Liver (tissue), 9 donors: ENCODE results near the gene MRPL30. TPM values are rescaled to one million over a fixed set of nuclear protein-coding genes. Genes with fewer than 3 reads are reported as not detected.
"Not testable (repeated sequence)": the region's sequence is repeated elsewhere in the genome, so short reads cannot be mapped to it uniquely, and the experiment has no call there.

Source experiments
- DNase-seq: peaks from one replicate; pipeline ENCODE4 v3.0.0-alpha.2; 2017; ENCODE audit warnings: low spot score
- H3K27ac ChIP-seq, 2 donors: one replicate each; pipeline ENCODE4 v1.7.0; 2013; ENCODE audit warnings: inconsistent platforms in 2 of 2, low read length in 2 of 2, control low read depth in 1 of 2, low read depth in 1 of 2, mild to moderate bottlenecking in 1 of 2
- H3K27me3 ChIP-seq, 4 donors: one replicate each; pipeline versions ENCODE4 v1.6.1 to v1.7.0; 2013; ENCODE audit warnings: low read length in 3 of 4, inconsistent platforms in 1 of 4, mild to moderate bottlenecking in 1 of 4, moderate library complexity in 1 of 4; ENCODE audit not compliant: control insufficient read depth in 4 of 4, insufficient read depth in 4 of 4
- H3K36me3 ChIP-seq, 4 donors: one replicate each; pipeline versions ENCODE4 v1.6.1 to v1.7.0; 2013; ENCODE audit warnings: low read length in 3 of 4, mild to moderate bottlenecking in 3 of 4, low read depth in 1 of 4, moderate library complexity in 1 of 4; ENCODE audit not compliant: control insufficient read depth in 4 of 4, insufficient read depth in 3 of 4
- H3K4me1 ChIP-seq, 4 donors: one replicate each; pipeline versions ENCODE4 v1.6.1 to v1.7.0; 2013; ENCODE audit warnings: low read length in 3 of 4, mild to moderate bottlenecking in 3 of 4, moderate library complexity in 1 of 4; ENCODE audit not compliant: control insufficient read depth in 4 of 4, insufficient read depth in 4 of 4
- H3K4me3 ChIP-seq, 3 donors: one replicate each; pipeline versions ENCODE4 v1.6.1 to v1.7.0; 2013; ENCODE audit warnings: low read length in 3 of 3, control low read depth in 1 of 3, low read depth in 1 of 3, mild to moderate bottlenecking in 1 of 3
- H3K9ac ChIP-seq, 2 donors: one replicate each; pipeline ENCODE4 v1.7.0; 2013; ENCODE audit warnings: low read length in 2 of 2, mild to moderate bottlenecking in 2 of 2, moderate library complexity in 2 of 2, control low read depth in 1 of 2, low read depth in 1 of 2
- H3K9me3 ChIP-seq, 4 donors: one replicate each; pipeline versions ENCODE4 v1.6.1 to v1.7.0; 2013; ENCODE audit warnings: low read length in 3 of 4; ENCODE audit not compliant: control insufficient read depth in 4 of 4
- ATF3 ChIP-seq: IDR thresholded peaks from 2 replicates; pipeline ENCODE4 v1.6.1; 2016; ENCODE audit warnings: antibody characterized with exemption
- CTCF ChIP-seq: fragments of 150-350 bp; IDR thresholded peaks from 2 replicates; pipeline ENCODE4 v1.5.1; 2017; ENCODE audit warnings: improper control_type of control experiment, low read depth, low read length; ENCODE audit not compliant: missing input control
- FOXA1 ChIP-seq: IDR thresholded peaks from 2 replicates; pipeline ENCODE4 v1.6.1; 2016; ENCODE audit warnings: antibody characterized with exemption
- FOXA2 ChIP-seq: IDR thresholded peaks from 2 replicates; pipeline ENCODE4 v1.6.1; 2016; ENCODE audit warnings: antibody characterized with exemption
- GABPA ChIP-seq, 2 donors: IDR thresholded peaks in 1 of 2; conservative IDR thresholded peaks in 1 of 2; 2 replicates each; pipeline ENCODE4 v1.6.1; 2016; ENCODE audit warnings: antibody characterized with exemption in 2 of 2, mild to moderate bottlenecking in 1 of 2, moderate library complexity in 1 of 2
- HNF4A ChIP-seq, 2 donors: conservative IDR thresholded peaks; 2 replicates each; pipeline ENCODE4 v1.6.1; 2016; ENCODE audit warnings: antibody characterized with exemption in 2 of 2, mild to moderate bottlenecking in 2 of 2
- HNF4G ChIP-seq: IDR thresholded peaks from 2 replicates; pipeline ENCODE4 v1.6.1; 2016; ENCODE audit warnings: antibody characterized with exemption
- MAX ChIP-seq: IDR thresholded peaks from 2 replicates; pipeline ENCODE4 v1.6.1; 2016; ENCODE audit warnings: antibody characterized with exemption
- RAD21 ChIP-seq, 2 donors: IDR thresholded peaks; 2 replicates each; pipeline ENCODE4 v1.6.1; 2016; ENCODE audit warnings: antibody characterized with exemption in 2 of 2, mild to moderate bottlenecking in 2 of 2
- REST ChIP-seq: IDR thresholded peaks from 2 replicates; pipeline ENCODE4 v1.6.1; 2016; ENCODE audit warnings: antibody characterized with exemption, mild to moderate bottlenecking
- RXRA ChIP-seq, 2 donors: IDR thresholded peaks; 2 replicates each; pipeline ENCODE4 v1.6.1; 2017 to 2018; ENCODE audit warnings: antibody characterized with exemption in 2 of 2, mild to moderate bottlenecking in 1 of 2
- SP1 ChIP-seq: IDR thresholded peaks from 2 replicates; pipeline ENCODE4 v1.6.1; 2018; ENCODE audit warnings: antibody characterized with exemption, mild to moderate bottlenecking
- TAF1 ChIP-seq: conservative IDR thresholded peaks from 2 replicates; pipeline ENCODE4 v1.6.1; 2016; ENCODE audit warnings: antibody characterized with exemption, mild to moderate bottlenecking
- YY1 ChIP-seq: IDR thresholded peaks from 2 replicates; pipeline ENCODE4 v1.6.1; 2016; ENCODE audit warnings: antibody characterized with exemption, mild to moderate bottlenecking
- ZBTB33 ChIP-seq: IDR thresholded peaks from 2 replicates; pipeline ENCODE4 v1.6.1; 2016; ENCODE audit warnings: antibody characterized with exemption
- WGBS: extraction: QIAGEN DNeasy Blood & Tissue Kit; methylation state at CpG from one replicate; pipeline ENCODE4 v1.1.7; 2013; 5-methylcytosine and 5-hydroxymethylcytosine counted together
- polyA plus RNA-seq, 2 donors: library from polyadenylated mRNA; stranded (reverse) in 1 of 2; unstranded in 1 of 2; fragments of 200-250 nt in 1 of 2; fragments of >200 nt in 1 of 2; fragmentation: Nextera tagmentation in 1 of 2; extraction: Ambion mirVana in 1 of 2; gene quantifications; one replicate each; pipeline versions ENCODE4 v1.2.1 to v1.2.3, GENCODE V29; 2013 to 2015
- total RNA-seq, 2 donors: library from RNA; depleted of rRNA; stranded (reverse); fragments of >200 nt; gene quantifications; one replicate each; pipeline ENCODE4 v1.2.3, GENCODE V29; 2014
- donor health status: healthy.
- donor health status: healthy.
- donor health status: healthy.
- donor health status: healthy.
- donor health status: healthy.

MRPL30 gene
- total and polyA plus RNA-seq, 4 donors: 11.7 to 21.0 (median 16.8) TPM

- no peak overlapping the region for H3K9ac ChIP-seq
- no peaks in the 10 kb centered on the region for H3K9me3 ChIP-seq
- no peak overlapping the region for H3K4me3 ChIP-seq
- no peaks in the 10 kb centered on the region for H3K36me3 ChIP-seq
- DNase-seq: no peak
- no peaks in the 10 kb centered on the region for H3K27me3 ChIP-seq
- TF ChIP-seq ATF3: no peak
- no peak for TF ChIP-seq SP1
- TF ChIP-seq FOXA1: no peak
- no peak for TF ChIP-seq RAD21 (IDR thresholded peaks at IDR 0.05)
- TF ChIP-seq HNF4A (conservative IDR thresholded peaks at IDR 0.05): no peak
- no peak for TF ChIP-seq RXRA (IDR thresholded peaks at IDR 0.05)
- TF ChIP-seq REST: no peak
- TF ChIP-seq FOXA2: no peak
- no peak for TF ChIP-seq ZBTB33
- TF ChIP-seq YY1: no peak
- no peak for TF ChIP-seq MAX
- TF ChIP-seq HNF4G: no peak
- no peaks in the 10 kb centered on the region for H3K4me1 ChIP-seq
- no peak overlapping the region for H3K27ac ChIP-seq
- 78% methylated on average over 4 of the region's 4 CpGs for WGBS
Observed at GRCh38 chr2:99217929-99218501, 37.0 kb downstream of the MRPL30 start.

GRCh38 chr2:99233177-99233576, 52.2 kb downstream of the MRPL30 start:
- H3K9ac ChIP-seq, H3K27ac ChIP-seq, H3K9me3 ChIP-seq, DNase-seq, H3K36me3 ChIP-seq, H3K4me1 ChIP-seq, H3K4me3 ChIP-seq, H3K27me3 ChIP-seq: not testable (repeated sequence)

GRCh38 chr2:99238599-99238998, 57.6 kb downstream of the MRPL30 start:
- Histone ChIP-seq H3K27ac (no peak overlapping the region), H3K4me1 (no peaks in the 10 kb centered on the region), H3K4me3 (no peak overlapping the region), H3K36me3 (no peaks in the 10 kb centered on the region), H3K27me3 (no peaks in the 10 kb centered on the region), H3K9ac (no peak overlapping the region), H3K9me3 (no peaks in the 10 kb centered on the region)
- no peak for DNase-seq
- 94% methylated on average over 6 of the region's 6 CpGs for WGBS
- no peak for TF ChIP-seq REST
- TF ChIP-seq SP1: no peak
- no peak for TF ChIP-seq TAF1
- no peak for TF ChIP-seq CTCF
- TF ChIP-seq ATF3: no peak
- no peak for TF ChIP-seq MAX
- no peak for TF ChIP-seq HNF4A (conservative IDR thresholded peaks at IDR 0.05)
- TF ChIP-seq GABPA (IDR thresholded peaks at IDR 0.05 in 1 of 2, conservative IDR thresholded peaks at IDR 0.05 in 1 of 2): no peak
- no peak for TF ChIP-seq RAD21 (IDR thresholded peaks at IDR 0.05)
